GM21723 (cell line): ENCODE results near the gene RXRA.
"Not testable (repeated sequence)": the region's sequence is repeated elsewhere in the genome, so short reads cannot be mapped to it uniquely, and the experiment has no call there.

Experiments used
- ATAC-seq: cut with Tn5 transposase; IDR thresholded peaks from one replicate; pipeline ENCODE4 v1.9.1; 2021; ENCODE audit warnings: mild to moderate bottlenecking, moderate library complexity; ENCODE audit not compliant: unreplicated experiment

RXRA gene

DNA sequence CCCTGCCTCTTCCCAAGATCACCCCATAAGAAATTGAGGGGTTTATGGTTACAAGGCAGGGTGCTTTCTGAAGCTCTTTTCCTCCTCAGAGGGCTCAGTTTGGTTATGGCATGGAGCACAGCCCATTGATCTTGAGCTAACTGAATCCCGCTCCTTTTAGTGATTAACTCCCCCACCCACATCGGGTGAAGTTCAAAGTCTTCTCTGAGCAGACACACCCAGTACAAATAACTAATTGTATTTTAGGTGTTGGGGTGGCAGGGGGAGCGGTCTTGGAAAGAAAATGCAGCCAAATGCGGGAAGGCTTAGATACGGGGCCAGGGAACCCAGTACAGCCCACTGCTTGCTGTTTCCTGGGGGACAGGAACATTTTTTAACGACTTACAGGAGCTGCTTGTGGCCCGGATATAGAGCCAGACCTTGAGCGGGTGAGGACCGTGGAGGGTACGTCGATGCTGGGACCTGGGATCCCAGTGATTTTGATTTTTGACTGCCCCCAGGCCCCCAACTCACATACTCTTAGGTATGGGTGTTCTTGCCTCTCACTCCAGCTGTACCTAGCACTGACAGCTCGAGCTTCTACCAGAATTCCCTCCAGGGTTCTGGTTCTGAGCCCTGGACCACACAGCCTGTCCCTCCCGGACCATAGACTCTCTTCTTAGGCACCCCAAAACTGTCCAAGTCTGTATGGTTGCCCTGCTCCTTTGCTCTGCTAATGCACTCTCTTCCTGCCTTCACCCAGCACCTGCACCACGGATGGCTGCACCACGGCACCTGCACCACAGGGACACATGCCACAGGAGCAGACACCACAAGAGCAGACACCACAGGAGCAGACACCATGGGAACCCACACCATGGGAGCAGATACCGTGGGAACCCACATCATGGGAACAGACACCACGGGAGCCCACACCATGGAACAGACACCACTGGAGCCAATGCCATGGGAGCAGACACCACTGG lies 18.3 kb upstream of the RXRA start:
- ATAC-seq: no peak

DNA sequence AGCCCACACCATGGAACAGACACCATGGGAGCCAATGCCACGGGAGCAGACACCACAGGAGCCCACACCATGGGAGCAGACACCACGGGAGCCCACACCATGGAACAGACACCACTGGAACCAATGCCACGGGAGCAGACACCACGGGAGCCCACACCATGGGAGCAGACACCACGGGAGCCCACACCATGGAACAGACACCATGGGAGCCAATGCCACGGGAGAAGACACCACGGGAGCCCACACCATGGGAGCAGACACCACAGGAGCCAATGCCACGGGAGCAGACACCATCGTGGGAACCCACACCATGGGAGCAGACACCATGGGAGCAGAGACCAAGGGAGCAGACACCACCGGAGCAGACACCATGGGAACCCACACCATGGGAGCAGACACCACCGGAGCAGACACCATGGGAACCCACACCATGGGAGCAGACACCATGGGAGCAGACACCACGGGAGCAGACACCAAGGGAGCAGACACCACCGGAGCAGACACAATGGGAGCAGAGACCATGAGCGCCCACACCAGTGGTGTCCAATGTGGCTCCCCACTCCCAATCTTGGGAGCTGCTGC lies 17.5 kb upstream of the RXRA start:
- not testable (repeated sequence) for ATAC-seq

DNA sequence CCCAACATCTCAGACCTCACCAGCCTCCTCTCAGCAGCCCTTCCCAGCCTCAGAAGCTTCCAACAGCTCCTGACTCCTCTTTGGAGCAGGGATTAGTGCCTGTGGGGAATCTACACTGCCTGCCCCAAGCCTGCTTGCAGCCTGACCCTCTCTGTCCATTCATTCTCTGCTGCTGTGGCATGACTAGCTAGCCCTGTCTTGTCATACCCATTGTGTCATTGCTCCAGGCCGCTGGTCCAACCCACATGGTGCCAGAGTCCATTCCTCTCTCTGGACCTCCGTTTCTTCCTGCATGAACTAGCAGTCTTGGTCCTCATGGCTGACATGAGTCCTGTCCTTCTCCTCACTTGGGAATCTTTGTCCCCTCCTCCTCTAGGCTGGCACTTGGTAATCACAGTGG lies 12.8 kb upstream of the RXRA start:
- no peak for ATAC-seq

DNA sequence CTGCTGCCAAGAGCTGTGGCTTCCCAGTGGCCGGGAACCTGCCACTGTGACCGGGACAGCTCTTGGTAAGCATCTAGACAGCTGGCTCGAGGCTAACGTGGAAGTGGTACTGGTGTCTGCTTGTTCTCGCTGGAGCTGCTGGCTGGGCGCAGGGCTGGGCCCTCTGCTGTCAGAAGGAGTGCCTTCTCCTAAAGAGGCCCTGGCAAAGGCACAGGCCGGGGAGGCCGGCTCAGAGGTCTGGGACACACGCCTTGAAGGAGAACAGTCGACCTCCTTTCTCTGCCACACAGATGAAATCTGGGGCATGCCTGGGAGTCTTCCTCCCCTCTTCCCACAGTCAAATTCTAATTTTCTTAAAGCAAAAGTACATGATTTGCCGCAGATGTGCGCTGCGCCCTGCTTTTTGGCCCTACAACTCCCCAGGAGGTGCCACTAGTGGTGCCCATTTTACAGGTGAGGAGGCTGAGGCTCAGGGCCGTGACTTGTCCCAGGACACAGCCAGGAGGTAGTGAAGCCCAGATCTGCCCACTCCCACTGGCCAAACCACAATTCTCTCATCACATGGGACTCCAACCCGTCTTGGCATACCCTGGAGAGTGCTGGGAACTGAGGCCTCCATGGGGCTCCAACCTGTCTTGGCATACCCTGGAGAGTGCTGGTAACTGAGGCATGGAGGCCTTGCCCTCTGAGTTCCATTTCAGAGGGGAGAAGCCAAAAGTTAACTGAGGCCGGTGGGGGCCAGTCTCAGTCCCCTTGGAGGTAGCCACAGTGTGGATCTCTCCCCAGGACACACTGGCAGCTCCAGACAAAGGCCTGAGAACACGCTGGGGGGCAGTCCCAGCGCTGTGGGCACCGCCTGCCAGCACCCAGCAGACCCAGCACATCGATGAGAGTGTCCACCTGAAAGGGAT lies 12.0 kb upstream of the RXRA start:
- no peak for ATAC-seq

DNA sequence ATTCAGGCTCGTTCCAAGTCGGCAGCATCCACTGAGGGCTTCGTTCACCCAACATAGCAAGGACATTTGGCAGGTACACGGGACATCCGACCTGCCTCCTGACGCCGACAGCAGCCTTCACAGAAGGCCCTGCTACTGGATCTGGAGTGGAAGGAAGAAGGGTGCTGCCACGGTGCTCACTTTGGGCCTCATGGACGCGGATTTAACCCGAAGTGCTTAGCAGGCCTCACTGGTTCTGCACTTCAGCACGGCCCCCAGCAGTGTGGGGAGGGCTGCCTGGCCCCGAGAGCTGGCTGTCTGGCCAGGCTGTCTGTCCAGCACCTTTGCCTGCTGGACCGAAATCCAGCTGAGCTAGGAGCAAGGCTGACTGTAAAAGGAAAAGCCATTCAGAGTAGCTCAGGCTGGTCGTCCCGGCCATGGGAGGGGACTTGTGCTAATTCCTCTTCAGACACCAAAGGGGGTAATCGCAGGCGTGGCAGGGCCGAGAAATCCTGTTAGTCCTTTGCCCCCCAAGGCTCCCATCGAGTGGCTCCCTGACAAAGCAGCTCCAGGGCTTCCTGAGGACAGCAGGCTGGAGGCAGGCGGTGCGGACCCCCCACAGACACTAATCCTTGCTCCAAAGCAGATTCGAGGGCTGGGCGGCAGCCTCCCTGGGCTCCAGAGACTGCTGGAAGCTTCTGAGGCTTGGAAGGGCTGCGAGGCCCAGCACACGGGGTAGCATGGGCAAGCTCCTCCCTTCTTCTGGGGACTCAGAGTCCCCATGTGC lies 11.1 kb upstream of the RXRA start:
- ATAC-seq: no peak

DNA sequence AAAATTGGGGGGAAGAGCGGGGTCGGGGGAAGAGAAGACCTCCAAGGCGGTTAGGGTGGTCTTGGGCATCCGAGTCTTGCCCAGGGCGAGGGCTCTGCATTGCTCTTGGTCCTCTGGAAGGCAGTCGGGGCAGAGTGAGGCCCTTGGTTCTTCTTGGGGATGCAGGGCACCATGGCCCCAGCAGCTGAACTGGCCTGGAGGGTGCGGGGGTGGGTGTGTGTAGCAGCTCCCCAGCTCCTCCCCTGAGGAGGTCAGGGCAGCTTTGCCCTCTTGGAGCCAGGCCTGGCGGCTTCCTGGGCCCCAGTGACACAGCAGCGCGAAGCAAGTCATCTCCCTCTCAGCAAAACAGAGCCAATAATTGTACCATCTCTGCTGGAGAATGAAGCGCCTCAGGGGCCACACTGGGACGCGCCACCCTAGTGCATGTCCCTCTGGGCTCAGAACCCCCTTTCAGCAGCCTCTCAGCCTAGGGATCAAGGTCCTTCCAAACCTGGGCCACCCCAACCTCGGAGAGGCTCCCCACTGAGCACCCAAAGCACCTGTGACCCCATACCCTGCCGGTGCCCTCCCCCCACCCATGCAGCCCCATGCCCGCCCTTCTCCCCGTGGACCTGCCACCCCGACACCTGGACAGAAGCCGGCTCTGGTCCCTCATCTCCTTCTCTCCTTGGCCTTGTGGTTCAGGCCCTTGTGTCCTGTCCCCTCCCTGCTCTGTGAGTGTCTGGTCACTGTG lies 10.4 kb upstream of the RXRA start:
- no peak for ATAC-seq

DNA sequence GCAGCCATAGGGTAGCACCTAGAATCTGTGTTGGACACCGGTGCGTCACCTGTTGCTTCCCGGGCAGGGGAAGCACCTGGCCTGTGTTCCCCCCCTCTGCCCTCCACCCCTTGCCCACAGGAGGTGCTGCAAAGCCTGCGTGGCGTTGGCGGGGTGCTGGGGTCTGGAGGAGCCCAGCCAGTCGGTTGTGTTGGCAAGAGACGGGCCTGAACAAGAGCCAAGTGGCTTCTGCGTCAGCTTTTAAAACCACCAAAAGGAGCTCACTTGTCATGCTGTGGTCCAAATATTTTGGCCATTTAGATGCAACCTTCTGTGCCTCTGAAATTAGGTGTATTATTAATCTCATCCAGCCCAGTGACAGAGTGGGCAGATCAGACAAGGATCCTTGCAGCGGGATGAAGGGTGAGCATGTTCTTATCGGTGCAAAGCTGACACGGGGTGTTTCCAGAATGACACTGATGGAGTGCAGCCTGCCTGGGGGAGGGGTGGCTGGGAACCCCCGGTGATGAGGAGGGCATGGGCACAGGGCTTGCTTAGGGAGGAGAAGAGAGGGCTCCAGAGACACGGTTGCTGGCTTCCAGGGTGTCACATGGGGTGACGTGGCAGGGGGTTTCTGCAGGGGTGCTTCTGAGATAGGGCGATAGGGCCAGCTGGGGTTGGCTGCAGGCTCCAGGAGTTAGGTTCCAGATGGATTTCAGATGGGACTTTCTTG lies 9.7 kb upstream of the RXRA start:
- ATAC-seq: no peak

GRCh38 chr9:134317400-134317789 lies 8.9 kb upstream of the RXRA start:
- no peak for ATAC-seq

DNA sequence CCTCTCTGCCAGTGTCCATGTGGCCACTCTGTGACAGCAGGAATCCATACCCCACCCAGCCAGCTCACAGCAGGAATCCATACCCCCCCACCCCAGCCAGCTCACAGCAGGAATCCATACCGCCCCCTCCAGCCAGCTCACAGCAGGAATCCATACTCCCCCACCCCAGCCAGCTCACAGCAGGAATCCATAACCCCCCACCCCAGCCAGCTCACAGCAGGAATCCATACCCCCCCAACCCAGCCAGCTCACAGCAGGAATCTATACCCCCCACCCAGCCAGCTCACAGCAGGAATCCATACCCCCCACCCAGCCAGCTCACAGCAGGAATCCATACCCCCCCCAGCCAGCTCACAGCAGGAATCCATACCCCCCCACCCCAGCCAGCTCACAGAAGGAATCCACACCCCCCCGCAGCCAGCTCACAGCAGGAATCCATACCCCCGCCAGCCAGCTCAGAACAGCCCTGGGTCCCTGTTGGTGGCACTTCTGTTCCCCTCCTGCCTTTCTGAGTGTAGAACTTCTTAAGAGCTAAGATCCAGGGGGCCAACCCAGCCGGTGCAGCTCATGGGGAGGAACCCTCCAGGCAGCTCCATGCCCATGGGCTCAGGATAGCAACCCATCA lies 8.4 kb upstream of the RXRA start:
- ATAC-seq: no peak

DNA sequence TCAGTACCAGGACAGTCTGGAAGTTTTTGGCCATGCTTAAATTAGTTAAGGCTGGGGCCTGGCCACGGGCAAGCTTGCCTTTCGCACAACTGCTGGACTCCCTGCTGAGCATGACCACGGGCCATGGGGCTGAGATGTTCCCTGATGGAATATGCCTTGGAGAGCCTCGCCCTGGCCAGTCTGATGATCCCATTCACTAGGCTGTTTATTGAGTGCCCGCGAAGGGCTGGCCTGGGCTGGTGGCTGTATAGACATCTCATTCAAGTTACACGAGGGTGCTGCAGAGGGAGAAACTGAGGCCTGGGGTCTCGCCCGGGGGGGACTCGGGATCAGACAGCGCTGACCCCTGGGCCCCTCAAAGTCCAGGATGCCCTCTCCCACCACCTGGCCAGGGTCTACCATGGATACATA lies 7.8 kb upstream of the RXRA start:
- ATAC-seq: no peak

DNA sequence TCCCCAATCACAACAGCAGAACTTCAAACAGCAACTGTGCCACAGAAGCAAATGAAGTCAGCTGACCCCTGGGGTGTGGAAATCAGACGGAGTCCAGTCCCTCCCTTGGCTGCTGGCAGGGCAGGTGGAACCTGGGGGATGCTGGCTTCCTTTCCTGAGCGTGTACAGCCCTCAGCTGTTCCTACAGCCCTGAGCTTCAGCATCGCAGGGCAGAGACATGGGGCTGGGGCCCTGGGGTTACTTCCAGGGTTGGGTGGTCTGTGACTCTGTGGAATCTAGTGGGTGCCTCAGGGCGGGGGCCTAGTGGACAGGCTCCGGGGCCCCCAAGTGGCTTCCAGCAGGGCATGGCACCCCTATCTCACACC lies 7.3 kb upstream of the RXRA start:
- no peak for ATAC-seq

- no peak for ATAC-seq
Measured at GRCh38 chr9:134319306-134320125, 6.7 kb upstream of the RXRA start.

DNA sequence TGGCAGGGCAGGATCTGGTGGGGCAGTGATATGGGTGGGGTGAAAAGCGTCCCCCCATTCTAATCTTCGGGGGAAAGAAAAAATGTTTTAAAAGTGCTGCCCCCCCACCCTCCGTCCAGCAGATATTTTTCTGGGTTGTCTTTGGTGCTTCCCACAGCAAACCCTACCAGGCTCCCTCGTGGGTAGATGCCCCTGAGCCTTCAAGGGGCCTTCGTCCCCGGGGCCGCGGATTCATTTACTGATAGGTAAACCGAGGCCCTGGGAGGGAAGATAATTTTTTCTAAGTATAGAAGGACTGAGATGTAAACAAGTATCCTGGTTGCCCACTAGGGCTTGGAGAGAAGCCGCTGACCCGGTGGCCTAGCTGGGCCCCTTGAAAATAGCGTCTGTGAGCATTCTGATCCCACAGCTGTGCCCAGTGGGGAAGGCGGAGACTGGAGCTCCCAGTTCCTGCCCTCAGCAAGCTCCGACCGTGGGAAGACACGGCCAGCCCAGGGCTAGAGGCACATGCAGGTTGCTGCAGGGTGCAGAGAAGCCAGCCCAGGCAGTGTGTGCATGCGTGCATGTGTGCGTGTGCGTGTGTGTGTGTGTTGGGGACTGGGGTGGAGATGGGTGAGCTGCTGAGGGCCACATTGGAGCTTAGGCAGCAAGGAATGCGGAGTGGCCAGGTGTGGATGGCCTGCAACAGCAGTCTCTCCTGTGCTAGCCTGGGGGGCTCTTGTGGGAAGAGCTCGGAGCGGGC lies 6.0 kb upstream of the RXRA start:
- no peak for ATAC-seq

GRCh38 chr9:134320868-134321471 lies 5.3 kb upstream of the RXRA start:
- ATAC-seq: no peak

GRCh38 chr9:134321531-134321930 lies 4.7 kb upstream of the RXRA start:
- no peak for ATAC-seq

GRCh38 chr9:134321946-134322741 lies 4.1 kb upstream of the RXRA start:
- ATAC-seq: no peak
